ENCODE data around the gene SDK1.

SDK1 gene

DNA sequence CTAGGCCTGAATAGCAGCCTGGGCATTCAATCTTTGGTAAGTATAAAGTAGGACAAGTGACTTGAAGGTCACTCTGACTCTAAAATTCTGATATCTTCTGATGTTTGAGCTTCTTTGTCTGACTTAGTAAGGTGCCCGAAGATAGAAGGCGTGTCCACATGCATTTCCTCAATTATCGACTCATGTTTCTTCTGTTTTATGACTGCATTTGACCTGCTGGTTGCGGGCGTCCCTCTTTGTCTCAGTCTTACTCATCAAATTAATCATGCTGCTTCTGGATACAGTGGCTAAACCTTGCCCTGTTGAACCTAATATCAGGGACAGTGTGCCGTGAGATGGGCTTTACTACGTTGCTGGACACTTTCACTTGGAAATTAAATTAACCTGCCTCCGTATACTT lies 534.1 kb downstream of the SDK1 start:
- DNase-seq: no peak

DNA sequence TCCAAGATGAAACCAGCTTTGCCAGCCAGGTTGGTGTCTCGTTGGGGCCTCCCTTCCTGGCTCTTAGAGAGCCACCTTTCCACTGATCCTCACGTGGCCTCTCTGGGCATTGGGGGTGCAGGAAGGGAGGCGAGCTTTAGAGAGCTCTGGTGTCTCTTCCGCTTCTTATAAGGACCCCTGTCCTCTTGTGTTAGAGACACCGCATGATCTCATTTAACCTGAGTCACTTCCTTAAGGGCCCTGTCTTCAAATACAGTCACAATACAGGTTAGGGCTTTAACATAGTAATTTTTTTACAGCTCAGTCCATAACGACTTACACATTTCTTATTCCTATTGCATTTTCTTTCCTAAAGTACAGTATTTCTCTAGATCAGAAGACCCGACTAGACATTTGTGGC lies 535.8 kb downstream of the SDK1 start:
- DNase-seq: no peak

DNA sequence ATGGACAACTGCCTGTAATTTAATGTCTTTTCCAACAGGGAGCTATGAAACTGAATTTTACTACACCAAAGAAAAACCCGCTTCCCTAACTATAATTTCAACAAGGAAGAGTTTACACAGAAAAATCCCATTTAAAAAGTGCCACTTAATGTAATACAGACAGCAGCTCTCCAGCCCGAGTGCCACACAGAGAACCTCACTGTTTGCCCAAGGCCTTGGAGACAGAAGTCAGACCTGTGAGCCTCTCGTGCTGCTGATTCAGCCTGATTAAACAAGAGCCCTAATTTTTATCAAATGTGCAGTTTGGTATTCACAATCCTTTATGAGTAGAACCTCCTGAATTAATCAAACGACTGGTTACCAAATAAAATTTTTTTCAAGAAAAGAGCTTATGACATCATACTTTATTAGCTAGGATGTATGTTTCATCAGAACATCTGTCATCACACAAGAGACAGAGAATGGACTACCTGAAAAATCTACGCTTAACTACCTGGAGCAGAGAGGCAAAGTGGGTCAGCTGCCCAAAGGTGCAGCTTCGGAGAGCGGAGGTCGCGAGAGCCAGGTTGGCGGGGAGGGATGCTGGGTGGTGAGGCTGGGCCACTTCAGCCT lies 543.6 kb downstream of the SDK1 start:
- no peak for DNase-seq

DNA sequence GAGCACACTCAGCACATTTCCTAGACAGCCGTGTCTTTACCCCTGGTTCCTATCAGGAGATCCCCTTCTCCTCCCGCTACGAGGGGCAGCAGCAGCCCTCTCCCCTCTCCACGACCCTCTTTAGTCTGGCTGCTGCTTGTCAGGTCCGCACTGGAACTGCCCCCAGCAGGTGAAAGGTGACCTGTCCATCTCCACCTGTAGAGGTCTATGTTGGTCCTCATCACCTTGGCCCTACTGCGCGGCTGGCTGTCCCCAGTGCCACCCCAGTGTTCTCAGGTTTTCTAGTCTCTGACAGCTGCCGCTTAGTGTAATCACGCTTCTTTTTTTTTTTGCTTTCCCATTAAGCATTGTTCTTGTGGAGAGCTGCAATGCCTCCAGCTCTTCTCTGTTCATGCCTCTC lies 545.7 kb downstream of the SDK1 start:
- DNase-seq: no peak

DNA sequence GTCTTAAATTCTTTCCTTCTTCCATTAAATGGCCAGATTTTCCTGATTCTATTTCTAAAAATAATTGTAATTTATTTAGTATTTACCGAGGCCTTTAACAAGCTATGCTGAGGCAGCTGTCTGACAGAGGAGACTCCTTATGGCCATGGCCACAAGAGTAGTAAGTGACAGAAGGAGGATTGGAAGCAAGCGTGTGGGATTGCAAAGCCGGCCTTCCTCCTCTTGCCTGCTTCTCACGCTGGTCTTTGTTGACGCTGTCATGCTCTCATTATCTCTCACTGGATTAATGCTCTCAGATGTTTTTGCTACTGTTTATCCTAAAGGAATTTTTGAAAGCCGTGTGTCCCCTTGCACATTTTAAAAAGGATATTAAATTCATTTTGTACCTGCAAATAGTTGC lies 546.3 kb downstream of the SDK1 start:
- DNase-seq: no peak

DNA sequence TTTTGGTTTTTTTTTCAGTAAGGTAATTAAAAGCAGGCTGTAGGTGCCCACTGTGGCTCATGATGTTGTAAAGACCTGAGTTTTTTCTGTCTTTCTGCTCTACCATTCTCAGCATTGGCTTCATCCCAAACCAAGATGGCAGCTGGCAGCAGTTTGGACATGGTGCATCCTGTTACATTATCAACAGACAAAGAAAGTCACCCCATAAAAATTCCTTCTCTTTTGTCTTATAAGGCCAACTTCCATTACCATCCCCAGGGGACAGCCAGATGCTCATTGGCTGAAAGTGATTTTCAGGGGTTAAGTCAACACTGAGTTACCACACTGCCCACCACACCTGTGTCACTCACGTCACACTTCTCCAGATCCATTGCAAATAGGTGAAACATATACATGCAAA lies 558.4 kb downstream of the SDK1 start:
- DNase-seq: no peak

DNA sequence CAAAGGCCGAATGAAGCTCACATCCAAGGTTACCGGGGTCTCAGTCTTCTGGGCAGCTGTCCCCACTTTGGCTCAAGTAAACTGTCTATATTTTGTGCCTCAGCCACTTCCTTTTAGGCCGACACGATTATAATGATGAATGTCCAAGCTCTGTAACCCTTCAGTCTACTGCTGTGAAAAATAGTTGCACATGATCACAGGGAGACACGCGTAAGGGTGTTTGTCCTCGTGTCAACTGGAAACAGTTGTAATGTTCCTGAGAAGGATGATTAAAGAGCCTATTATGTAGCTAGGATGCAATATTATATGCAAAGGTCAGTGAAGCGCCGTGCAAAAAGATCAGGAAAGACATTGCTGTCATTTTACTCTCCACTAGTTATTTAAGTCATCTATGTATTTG lies 559.9 kb downstream of the SDK1 start:
- DNase-seq: no peak

DNA sequence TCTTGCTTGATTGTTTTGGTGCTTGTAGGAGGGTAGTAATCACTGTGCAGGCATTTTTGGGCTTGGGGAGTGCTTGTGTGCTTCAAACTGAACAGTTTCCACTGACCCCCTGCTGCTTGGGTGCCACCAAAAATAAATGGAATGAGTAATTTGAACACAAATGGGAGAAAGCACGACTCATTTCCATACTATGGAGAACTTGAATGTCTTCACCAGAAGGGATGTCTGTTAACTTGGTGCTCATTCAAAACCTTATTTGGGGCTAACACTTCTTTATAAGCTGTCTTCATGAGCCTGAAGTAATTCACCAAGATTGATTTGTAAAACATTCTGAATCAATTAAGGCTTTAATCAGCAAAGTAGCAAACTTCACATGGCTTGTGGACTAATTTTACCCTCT lies 560.3 kb downstream of the SDK1 start:
- no peak for DNase-seq

DNA sequence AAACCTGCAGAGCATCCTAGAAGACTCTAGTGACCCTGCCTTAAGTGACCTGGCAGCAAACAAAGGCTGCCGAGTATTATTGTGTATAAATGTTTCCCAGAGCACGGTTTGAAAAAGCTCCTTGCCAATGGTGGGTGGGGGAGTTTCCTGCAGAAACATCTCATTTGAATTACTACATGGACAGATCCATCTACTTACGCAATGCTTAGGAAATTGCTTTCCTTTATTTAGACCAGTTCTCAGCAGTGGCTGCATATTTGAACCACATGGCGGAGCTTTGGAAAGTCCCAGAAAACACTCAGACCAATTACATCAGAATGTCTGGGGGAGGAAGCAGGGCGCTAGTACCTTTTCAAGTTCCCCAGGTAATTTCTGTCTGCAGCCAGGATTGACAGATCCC lies 560.9 kb downstream of the SDK1 start:
- no peak for DNase-seq

DNA sequence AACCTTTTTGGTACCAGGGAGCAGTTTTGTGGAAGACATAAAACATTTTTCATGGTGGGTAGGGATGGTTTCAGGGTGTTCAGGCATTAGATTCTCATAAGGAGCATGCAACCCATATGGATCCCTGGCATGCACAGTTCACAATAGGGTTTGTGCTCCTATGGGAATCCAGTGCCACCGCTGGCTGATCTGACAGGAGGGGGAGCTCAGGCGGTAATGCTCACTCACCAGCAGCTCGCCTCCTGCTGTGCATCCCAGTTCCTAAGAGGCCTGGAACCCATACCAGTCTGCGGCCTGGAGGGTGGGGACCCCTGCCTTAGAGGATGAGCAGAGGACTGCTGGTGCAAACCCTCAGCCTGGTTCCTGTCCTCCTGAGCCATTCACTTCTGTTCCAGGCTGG lies 561.7 kb downstream of the SDK1 start:
- no peak for DNase-seq

DNA sequence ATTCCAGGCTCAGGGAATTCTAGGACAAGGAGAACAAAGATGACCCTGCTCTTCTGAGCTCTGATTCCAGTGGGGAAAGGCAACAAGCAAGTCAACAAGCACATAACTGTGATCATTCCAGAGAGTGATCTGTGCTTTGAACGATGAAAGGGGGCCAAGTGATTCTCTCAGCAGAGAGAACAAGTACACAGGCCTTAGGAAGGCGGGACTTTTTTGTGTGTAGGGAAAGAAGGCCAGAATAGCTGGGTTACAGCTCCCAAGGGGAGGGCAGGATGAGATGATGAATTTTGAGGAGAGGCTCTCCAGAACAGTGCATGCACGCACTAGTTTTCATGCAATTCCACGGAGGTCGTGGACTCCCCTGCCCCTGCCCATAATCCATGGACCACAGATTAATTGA lies 565.2 kb downstream of the SDK1 start:
- DNase-seq: no peak

DNA sequence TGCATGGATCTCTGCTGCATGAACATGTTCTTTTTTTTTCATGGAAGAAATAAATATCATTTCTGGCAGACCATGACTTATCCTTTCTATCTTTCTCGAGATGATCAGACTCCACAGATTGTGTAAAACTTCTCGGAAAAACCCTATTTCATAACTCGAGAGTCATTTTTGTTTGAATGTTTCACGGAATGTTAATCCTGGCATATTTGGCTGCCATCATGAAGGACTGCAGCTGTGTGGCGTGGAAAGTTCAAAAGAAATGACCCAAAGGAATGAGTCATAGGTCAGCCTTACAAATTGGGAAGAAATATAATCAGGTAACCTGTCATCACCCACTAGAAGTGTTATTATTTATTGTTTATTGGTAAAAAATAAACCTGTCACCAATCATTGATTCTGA lies 566.8 kb downstream of the SDK1 start:
- DNase-seq: no peak

DNA sequence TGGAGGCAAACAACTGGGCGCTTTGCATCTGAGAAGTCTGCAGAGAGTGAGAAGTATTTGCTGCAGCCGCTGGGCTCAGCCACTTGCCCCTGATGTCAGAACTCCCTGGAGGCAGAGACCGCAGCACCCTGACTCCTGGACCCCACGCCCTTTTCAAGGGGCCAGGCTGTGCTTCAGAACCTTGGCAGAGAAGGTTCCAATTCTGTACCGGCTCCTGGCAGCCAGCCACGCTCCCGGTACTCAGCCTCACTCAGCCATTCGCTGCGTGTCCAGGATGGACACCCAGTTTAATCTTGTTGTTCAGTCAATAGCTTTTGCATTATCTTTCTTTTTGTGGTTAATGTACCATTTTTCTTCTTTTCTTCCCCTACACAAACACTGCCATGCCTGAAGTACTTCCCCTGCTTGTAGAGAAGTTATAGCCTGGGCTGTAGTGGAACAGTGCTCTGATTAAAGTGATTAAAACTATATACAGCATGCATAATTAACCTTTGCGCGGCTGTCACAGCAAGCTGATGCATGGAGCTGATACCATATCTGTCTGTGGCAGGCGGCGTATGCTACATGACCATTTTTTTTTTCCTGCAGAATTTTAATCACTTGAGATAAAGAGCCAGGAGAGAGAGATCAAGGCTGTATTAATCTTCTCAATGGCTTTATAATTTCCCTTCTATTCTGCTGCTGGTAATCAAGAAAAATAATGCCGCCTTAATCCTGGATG lies 578.5 kb downstream of the SDK1 start:
- no peak for DNase-seq

DNA sequence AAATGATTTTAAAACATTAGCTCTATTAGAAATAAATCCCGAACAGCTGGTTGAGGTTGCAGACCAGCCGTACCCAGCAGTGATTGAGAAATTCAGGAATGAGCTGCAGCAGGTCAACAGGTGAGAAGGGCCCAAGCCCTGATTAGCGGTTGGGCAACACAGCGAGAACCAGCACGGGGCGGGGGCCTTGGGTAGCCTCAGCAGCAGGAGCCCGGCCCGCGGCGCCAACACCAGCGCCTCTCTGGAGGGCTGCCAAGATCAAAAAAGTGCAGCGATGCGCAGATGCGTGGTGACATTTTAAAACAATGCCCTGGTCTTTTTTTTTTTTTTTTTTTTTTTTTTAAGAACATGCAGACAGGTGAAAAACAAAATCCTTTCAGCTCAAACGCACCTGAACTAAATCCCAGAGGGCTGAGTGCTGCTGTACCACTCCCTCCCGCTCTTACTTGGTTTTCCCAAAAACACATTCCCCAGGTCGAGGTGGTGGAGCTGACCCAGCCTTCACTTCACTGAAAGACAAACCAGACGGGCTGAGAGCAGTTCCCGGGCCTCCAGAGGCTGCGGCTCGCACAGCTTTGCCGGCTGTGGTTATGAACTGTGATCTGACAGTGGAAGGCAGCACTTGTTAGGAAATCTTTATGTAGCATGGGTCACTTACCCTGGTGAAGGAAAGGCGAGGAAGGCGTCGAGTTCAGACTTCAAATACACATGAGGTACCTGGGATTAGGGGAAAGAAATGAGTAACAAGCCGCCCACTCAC lies 579.4 kb downstream of the SDK1 start:
- peak; percentile 8 for DNase-seq

DNA sequence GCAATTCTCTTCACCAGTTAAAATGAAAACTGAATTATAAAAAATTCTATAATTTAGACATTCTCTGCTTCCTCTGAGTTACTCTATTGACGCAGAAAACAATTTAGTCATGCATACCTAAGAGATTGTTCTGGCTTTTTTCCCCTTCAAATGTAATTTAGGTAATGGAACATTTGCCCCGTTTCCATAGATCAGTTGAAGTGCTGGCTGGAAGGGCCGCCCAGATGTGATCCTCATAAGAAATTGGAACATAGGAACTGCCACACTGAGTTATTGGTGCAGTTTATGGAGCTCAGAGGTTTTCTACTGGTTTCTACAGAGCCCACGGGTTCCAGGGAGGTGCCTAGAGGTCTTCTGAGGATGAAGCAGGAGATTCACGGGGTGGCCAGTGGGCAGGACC lies 581.7 kb downstream of the SDK1 start:
- DNase-seq: no peak

DNA sequence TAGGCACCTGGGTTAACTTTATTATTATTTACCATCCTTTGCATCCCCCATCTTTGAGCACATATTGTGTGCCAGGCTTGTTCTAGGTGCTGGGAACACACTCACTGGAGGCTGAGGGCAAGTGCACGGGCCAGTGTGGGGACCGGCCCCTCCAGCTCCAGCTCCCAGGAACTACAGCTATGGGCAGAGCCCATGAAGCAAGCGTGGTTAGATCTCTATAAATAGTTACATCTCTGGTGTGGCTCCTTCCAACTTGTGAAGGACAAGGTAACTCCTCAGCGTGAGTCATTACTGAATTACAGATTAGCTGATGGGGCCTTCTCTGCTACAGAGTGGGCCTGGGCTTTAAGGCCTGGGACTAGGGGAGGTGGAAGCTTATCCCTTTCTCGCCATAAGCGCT lies 583.5 kb downstream of the SDK1 start:
- DNase-seq: no peak

DNA sequence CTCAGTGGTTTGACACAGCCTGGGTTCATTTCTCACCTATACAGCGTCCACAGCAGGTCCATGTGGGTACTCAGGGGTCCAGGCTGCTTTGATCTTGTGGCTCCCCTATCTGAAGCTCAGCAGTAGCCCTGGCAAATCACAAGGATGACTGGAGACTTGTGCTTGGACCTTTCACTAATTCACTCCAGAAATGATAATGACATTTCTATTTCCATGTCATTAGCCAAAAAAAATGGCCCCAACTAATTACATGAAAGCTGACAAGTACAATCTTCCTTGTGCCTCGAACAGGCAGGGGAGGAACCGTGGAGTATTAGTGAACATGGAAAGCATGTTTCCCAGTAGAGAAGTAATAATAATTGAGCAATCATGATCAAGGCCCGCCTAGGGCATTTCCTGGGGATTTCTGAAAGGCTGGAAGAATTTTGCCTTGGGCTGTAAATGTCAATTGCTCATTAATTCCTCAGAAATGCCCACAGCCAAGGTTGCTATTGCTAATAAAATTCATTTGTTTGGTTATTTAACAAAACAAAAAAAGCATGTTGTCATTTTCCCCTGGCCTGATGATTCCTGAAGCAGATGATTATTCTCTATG lies 586.1 kb downstream of the SDK1 start:
- no peak for DNase-seq

DNA sequence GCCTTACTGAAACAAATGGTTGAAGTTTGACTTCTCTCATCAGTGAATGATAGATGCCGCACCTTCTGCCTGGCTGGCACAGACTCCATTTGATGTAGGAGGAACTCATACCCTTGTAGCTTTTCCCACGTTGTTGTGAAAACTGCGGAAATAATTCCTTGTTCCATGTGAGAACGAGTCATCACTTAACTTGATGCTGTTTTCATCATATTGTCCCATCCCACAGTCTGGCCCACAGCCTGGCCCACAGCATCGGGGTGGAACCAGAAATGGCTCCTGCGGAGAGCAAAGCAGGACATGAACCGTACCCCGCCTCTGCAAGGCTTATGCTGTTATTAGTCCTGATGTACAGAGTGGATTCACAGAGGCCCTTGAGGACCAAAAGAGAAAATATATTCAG lies 587.0 kb downstream of the SDK1 start:
- DNase-seq: no peak

DNA sequence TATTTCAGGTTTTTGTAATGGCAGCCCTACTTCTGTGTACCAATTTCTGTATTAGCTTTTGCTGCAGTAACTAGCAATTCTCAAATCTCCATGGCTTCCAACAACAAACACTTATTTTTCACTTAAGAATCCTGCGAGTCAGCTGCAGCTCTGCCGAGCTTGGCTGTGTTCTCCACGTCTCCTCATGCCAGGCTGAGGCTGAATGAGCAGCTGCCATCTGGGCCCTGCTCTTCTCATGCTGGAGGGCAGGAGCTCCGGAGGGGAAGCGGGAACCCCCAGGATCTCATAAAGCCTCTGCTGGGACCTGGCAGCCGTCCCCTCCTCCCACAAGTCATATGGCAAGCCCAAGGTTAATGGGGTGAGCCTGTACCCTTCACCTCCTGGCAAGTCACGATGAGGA lies 591.1 kb downstream of the SDK1 start:
- no peak for DNase-seq

DNA sequence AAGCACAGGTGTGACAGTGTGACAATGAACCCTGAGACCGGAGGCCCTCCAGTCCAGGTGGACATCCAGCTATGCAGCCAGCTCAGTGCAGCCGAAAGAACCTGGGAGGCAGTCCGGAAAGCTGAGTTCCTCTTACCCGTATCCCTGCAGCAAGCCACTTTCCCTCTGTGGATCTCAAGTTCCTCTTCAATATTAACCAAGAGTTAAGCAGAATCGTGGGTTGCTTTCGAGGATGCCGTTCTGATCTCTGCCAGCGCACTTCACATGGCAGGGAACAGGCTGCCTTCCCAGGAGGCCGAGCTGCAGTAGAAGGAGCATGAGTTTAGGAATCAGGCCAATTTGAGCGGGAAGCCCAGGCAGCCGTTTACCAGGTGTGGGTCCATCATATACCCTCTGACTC lies 591.6 kb downstream of the SDK1 start:
- DNase-seq: no peak

DNA sequence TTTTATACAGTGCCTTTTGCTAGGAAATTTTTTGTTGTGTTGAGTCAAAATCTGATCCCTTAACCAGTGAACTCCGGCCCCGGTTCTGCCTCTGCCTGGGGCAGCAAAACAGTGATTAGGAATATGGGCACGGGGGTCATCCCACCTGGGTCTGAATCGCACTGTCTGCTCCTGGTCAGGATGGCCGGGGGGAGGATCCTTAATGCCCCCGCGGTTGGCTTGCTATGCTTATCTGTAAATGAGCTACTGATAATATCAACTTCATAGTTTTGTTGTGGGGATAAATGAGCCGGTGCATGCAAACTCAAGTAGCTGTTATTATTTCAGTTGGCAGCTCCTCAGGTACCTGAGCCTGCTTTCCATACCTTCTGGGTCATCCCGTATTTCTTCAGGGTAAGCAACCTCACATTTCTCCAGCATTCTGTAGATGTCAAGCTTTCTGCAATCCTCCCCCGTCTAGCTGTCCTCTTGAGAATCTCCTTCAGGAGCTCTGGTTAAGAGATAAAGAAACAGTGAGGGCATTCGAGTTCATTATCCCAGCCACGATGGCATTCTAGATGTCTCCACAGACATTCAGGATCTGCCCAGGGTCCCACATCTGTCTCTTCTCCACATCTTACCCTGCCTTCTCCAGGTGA lies 592.2 kb downstream of the SDK1 start:
- no peak for DNase-seq

DNA sequence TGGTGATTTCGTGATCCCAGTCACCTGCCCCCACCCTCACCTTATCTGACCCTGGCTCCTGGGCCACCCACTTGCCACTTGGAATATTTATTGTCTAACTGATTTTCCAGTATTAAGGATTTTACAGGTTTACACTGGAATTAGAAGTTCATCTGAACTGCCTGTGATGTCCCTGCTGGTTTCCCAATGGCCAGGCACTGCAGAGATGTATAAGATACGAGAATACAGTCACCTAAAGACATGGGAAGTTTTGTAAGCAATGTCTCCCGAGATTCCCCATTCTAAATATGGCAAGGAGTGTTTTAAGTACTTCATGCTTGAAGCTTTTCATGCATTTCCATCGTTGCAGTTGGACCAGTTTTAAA lies 592.7 kb downstream of the SDK1 start:
- DNase-seq: no peak

DNA sequence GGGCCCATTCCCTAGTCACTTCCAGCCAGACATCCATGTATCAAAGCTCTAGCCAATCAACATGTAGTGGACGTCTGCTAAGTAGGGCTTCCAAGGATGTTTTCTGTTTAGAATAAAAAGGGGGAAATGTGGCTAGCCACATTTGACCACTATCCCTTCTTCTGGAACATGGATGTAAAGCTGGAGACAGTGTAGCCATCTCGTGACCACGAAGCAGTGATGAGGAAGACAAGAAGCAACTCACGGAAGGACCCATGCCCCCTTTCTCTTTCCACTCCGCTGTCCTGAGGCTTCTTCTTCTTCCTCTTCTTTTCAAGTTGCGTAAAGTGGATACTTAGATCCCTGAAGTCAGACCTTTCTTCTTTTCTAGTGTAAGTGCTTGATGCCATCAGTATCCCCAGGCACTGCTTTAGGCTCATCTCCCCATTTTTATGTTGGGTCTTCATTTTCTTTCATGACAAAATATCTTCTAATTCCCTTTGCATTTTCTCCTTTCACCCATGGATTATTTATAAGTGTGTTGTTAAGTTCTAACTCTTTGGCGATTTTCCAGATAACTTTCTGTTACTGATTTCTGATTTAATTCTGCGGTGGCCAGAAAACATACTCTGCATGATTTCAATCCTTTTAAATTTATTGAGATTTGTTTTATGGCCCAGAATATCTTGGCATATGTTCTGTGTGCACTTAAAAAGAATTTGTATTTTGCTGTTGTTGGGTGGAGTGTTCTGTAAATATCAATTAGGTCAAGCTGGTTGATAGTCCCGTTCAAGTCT lies 594.5 kb downstream of the SDK1 start:
- DNase-seq: no peak
